GM23338 (cell line): ENCODE results near the gene TAF15.

Source experiments
- CREB1 ChIP-seq: fragments of 250-450 bp; sonication (Bioruptor Pico); IDR thresholded peaks from 2 replicates; pipeline ENCODE4 v1.5.0; 2020; ENCODE audit warnings: low read depth, mild to moderate bottlenecking, moderate library complexity
- EZH2 ChIP-seq: fragments of 200-600 bp; sonication (generic); IDR thresholded peaks from one replicate; pipeline ENCODE4 v1.8.0; 2017; ENCODE audit warnings: antibody characterized with exemption, mild to moderate bottlenecking, low read depth; ENCODE audit not compliant: unreplicated experiment
- EZH2phosphoT487 ChIP-seq: fragments of 200-600 bp; sonication (generic); IDR thresholded peaks from one replicate; pipeline ENCODE4 v1.8.1; 2018; ENCODE audit warnings: antibody characterized with exemption; ENCODE audit not compliant: unreplicated experiment
- JUNB ChIP-seq: IDR thresholded peaks from one replicate; pipeline ENCODE4 v1.6.1; 2016; ENCODE audit warnings: antibody characterized with exemption; ENCODE audit not compliant: unreplicated experiment
- NANOG ChIP-seq: IDR thresholded peaks from 2 replicates; pipeline ENCODE4 v1.6.1; 2016; ENCODE audit warnings: antibody characterized with exemption, borderline replicate concordance
- POLR2AphosphoS5 ChIP-seq: IDR thresholded peaks from 2 replicates; pipeline ENCODE4 v1.6.1; 2016; ENCODE audit warnings: antibody characterized with exemption, low read depth
- STAT1 ChIP-seq: IDR thresholded peaks from one replicate; pipeline ENCODE4 v1.6.1; 2016; ENCODE audit warnings: antibody characterized with exemption; ENCODE audit not compliant: unreplicated experiment
- ZNF114 ChIP-seq: fragments of 250-450 bp; sonication (Bioruptor Pico); IDR thresholded peaks from 2 replicates; pipeline ENCODE4 v1.5.0; 2020; ENCODE audit warnings: mild to moderate bottlenecking, moderate library complexity
- ZNF331 ChIP-seq: fragments of 250-450 bp; sonication (Bioruptor Pico); IDR thresholded peaks from 2 replicates; pipeline ENCODE4 v1.5.0; 2020; ENCODE audit warnings: low read depth, mild to moderate bottlenecking, moderate library complexity
- TF ChIP-seq, protein P1 (sequence below), 2 experiments: fragments of 200-600 bp in 1 of 2; sonication (generic) in 1 of 2; conservative IDR thresholded peaks; 2 replicates each; pipeline versions ENCODE4 v1.5.1 to v1.6.1; 2016 to 2017; ENCODE audit warnings: antibody characterized with exemption in 2 of 2, low read depth in 2 of 2, mild to moderate bottlenecking in 2 of 2, moderate library complexity in 1 of 2
- TF ChIP-seq, protein P2 (sequence below): IDR thresholded peaks from one replicate; pipeline ENCODE4 v1.6.1; 2018; ENCODE audit warnings: antibody characterized with exemption; ENCODE audit not compliant: unreplicated experiment
- TF ChIP-seq, protein P3 (sequence below): IDR thresholded peaks from 2 replicates; pipeline ENCODE4 v1.6.1; 2016; ENCODE audit warnings: antibody characterized with exemption
- TF ChIP-seq, protein P4 (sequence below): fragments of 250-450 bp; sonication (Bioruptor Pico); IDR thresholded peaks from 2 replicates; pipeline ENCODE4 v1.5.0; 2020; ENCODE audit warnings: mild to moderate bottlenecking, moderate library complexity

DNA sequence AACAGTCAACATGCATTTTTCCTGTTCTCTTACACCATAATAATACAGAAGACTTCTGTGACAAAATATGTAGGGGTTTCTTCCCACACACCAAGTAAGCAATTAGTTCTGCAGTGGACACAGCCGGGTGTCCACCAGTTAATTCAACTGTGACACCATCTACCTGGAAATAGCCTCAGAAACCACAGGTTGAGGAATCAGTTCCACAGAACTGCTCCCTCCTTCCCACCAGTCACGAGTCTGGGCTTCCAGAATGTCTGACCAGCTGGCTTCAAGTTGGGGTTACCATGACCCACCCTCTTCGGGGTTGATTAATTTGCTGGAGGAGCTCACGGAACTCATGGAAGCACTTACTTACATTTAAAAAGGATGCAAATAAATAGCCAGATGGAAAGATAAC lies 84.5 kb downstream of the TAF15 start:
- TF ChIP-seq, protein P1, sequence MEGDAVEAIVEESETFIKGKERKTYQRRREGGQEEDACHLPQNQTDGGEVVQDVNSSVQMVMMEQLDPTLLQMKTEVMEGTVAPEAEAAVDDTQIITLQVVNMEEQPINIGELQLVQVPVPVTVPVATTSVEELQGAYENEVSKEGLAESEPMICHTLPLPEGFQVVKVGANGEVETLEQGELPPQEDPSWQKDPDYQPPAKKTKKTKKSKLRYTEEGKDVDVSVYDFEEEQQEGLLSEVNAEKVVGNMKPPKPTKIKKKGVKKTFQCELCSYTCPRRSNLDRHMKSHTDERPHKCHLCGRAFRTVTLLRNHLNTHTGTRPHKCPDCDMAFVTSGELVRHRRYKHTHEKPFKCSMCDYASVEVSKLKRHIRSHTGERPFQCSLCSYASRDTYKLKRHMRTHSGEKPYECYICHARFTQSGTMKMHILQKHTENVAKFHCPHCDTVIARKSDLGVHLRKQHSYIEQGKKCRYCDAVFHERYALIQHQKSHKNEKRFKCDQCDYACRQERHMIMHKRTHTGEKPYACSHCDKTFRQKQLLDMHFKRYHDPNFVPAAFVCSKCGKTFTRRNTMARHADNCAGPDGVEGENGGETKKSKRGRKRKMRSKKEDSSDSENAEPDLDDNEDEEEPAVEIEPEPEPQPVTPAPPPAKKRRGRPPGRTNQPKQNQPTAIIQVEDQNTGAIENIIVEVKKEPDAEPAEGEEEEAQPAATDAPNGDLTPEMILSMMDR (conservative IDR thresholded peaks at IDR 0.05; ENCODE audit: low read depth in 2 of 2) = no peak
- TF ChIP-seq EZH2 (no peak), EZH2phosphoT487 (no peak), POLR2AphosphoS5 (no peak), NANOG (no peak), JUNB (no peak), CREB1 (CRISPR knock-in tag) (no peak), ZNF114 (no peak), STAT1 (no peak), ZNF331 (CRISPR knock-in tag) (no peak)
- TF ChIP-seq, protein P2, sequence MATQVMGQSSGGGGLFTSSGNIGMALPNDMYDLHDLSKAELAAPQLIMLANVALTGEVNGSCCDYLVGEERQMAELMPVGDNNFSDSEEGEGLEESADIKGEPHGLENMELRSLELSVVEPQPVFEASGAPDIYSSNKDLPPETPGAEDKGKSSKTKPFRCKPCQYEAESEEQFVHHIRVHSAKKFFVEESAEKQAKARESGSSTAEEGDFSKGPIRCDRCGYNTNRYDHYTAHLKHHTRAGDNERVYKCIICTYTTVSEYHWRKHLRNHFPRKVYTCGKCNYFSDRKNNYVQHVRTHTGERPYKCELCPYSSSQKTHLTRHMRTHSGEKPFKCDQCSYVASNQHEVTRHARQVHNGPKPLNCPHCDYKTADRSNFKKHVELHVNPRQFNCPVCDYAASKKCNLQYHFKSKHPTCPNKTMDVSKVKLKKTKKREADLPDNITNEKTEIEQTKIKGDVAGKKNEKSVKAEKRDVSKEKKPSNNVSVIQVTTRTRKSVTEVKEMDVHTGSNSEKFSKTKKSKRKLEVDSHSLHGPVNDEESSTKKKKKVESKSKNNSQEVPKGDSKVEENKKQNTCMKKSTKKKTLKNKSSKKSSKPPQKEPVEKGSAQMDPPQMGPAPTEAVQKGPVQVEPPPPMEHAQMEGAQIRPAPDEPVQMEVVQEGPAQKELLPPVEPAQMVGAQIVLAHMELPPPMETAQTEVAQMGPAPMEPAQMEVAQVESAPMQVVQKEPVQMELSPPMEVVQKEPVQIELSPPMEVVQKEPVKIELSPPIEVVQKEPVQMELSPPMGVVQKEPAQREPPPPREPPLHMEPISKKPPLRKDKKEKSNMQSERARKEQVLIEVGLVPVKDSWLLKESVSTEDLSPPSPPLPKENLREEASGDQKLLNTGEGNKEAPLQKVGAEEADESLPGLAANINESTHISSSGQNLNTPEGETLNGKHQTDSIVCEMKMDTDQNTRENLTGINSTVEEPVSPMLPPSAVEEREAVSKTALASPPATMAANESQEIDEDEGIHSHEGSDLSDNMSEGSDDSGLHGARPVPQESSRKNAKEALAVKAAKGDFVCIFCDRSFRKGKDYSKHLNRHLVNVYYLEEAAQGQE = no peak
- TF ChIP-seq, protein P3, sequence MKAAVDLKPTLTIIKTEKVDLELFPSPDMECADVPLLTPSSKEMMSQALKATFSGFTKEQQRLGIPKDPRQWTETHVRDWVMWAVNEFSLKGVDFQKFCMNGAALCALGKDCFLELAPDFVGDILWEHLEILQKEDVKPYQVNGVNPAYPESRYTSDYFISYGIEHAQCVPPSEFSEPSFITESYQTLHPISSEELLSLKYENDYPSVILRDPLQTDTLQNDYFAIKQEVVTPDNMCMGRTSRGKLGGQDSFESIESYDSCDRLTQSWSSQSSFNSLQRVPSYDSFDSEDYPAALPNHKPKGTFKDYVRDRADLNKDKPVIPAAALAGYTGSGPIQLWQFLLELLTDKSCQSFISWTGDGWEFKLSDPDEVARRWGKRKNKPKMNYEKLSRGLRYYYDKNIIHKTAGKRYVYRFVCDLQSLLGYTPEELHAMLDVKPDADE = no peak
- TF ChIP-seq, protein P4, sequence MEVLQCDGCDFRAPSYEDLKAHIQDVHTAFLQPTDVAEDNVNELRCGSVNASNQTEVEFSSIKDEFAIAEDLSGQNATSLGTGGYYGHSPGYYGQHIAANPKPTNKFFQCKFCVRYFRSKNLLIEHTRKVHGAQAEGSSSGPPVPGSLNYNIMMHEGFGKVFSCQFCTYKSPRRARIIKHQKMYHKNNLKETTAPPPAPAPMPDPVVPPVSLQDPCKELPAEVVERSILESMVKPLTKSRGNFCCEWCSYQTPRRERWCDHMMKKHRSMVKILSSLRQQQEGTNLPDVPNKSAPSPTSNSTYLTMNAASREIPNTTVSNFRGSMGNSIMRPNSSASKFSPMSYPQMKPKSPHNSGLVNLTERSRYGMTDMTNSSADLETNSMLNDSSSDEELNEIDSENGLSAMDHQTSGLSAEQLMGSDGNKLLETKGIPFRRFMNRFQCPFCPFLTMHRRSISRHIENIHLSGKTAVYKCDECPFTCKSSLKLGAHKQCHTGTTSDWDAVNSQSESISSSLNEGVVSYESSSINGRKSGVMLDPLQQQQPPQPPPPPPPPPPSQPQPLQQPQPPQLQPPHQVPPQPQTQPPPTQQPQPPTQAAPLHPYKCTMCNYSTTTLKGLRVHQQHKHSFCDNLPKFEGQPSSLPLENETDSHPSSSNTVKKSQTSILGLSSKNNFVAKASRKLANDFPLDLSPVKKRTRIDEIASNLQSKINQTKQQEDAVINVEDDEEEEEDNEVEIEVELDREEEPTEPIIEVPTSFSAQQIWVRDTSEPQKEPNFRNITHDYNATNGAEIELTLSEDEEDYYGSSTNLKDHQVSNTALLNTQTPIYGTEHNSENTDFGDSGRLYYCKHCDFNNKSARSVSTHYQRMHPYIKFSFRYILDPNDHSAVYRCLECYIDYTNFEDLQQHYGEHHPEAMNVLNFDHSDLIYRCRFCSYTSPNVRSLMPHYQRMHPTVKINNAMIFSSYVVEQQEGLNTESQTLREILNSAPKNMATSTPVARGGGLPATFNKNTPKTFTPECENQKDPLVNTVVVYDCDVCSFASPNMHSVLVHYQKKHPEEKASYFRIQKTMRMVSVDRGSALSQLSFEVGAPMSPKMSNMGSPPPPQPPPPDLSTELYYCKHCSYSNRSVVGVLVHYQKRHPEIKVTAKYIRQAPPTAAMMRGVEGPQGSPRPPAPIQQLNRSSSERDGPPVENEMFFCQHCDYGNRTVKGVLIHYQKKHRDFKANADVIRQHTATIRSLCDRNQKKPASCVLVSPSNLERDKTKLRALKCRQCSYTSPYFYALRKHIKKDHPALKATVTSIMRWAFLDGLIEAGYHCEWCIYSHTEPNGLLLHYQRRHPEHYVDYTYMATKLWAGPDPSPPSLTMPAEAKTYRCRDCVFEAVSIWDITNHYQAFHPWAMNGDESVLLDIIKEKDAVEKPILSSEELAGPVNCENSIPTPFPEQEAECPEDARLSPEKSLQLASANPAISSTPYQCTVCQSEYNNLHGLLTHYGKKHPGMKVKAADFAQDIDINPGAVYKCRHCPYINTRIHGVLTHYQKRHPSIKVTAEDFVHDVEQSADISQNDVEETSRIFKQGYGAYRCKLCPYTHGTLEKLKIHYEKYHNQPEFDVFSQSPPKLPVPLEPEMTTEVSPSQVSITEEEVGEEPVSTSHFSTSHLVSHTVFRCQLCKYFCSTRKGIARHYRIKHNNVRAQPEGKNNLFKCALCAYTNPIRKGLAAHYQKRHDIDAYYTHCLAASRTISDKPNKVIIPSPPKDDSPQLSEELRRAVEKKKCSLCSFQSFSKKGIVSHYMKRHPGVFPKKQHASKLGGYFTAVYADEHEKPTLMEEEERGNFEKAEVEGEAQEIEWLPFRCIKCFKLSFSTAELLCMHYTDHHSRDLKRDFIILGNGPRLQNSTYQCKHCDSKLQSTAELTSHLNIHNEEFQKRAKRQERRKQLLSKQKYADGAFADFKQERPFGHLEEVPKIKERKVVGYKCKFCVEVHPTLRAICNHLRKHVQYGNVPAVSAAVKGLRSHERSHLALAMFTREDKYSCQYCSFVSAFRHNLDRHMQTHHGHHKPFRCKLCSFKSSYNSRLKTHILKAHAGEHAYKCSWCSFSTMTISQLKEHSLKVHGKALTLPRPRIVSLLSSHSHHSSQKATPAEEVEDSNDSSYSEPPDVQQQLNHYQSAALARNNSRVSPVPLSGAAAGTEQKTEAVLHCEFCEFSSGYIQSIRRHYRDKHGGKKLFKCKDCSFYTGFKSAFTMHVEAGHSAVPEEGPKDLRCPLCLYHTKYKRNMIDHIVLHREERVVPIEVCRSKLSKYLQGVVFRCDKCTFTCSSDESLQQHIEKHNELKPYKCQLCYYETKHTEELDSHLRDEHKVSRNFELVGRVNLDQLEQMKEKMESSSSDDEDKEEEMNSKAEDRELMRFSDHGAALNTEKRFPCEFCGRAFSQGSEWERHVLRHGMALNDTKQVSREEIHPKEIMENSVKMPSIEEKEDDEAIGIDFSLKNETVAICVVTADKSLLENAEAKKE (CRISPR knock-in tag) = no peak
